Activated T-helper 1 cell treated with anti-CD3 and anti-CD28 coated beads, Interleukin-12 subunit alpha, Interleukin-12 subunit beta, Interleukin-2, Interleukin-4 antibody, amounts not matched to agents 30 ng/mL and 10 ng/mL and 1 ng/mL, durations not matched to agents 14 hours and 24 hours and 36 hours (primary cell): Measurements from ENCODE around the gene IDH1. TPM values are rescaled to one million over a fixed set of nuclear protein-coding genes. Genes with fewer than 3 reads are reported as not detected.

Experiments used
- DNase-seq: peaks from one replicate; pipeline ENCODE4 v3.0.0; 2021; ENCODE audit warnings: low spot score
- H3K27ac Mint-ChIP-seq: one replicate; pipeline ENCODE4 v1.8.0; 2021; ENCODE audit warnings: mild to moderate bottlenecking, mixed read lengths
- H3K27me3 Mint-ChIP-seq: one replicate; pipeline ENCODE4 v1.8.0; 2022; ENCODE audit warnings: mild to moderate bottlenecking, moderate library complexity, mixed read lengths; ENCODE audit not compliant: insufficient read depth
- H3K36me3 Mint-ChIP-seq: one replicate; pipeline ENCODE4 v1.8.0; 2021; ENCODE audit warnings: low read depth, mixed read lengths
- H3K4me1 Mint-ChIP-seq: one replicate; pipeline ENCODE4 v1.8.0; 2021; ENCODE audit warnings: low read depth, mixed read lengths
- H3K4me3 Mint-ChIP-seq: one replicate; pipeline ENCODE4 v1.8.0; 2021; ENCODE audit warnings: mild to moderate bottlenecking, moderate library complexity, mixed read lengths
- H3K9me3 Mint-ChIP-seq: one replicate; pipeline ENCODE4 v1.8.0; 2021; ENCODE audit warnings: mixed read lengths
- intact Hi-C: fragments of 100-400 bp; cut with micrococcal nuclease; formaldehyde crosslinking; loops from one replicate; pipeline ENCODE4 v1.15.1; 2024
- total RNA-seq: library from RNA; stranded (reverse); gene quantifications from 2 replicates; pipeline ENCODE4 v1.2.3, GENCODE V29; 2022

The IDH1 gene
- total RNA-seq, 1 donor from 2014 or later: 23.9 TPM

GRCh38 chr2:208254118-208254870 is 577 bp downstream of the IDH1 start:
- H3K27ac Mint-ChIP-seq: peak overlapping the region; percentile 89
- peak; percentile 72 for DNase-seq
- no peaks in the 10 kb centered on the region for H3K27me3 Mint-ChIP-seq
- no peaks in the 10 kb centered on the region for H3K9me3 Mint-ChIP-seq
- intact Hi-C loops: loop anchor here (1.0 to 10.0 kb wide), 7 partner anchors 12 to 1917 kb away; partner anchors contain the start of genes CCNYL1, KANSL1L, KLF7 and PIKFYVE
- peaks cover 16% of the 10 kb centered on the region for H3K36me3 Mint-ChIP-seq
- peaks cover 25% of the 10 kb centered on the region for H3K4me1 Mint-ChIP-seq
- peak overlapping the region; percentile 99 for H3K4me3 Mint-ChIP-seq

- Mint-ChIP-seq H3K36me3 (peaks cover 19% of the 10 kb centered on the region), H3K27ac (no peak overlapping the region), H3K9me3 (no peaks in the 10 kb centered on the region), H3K4me3 (peak overlapping the region; percentile 99), H3K27me3 (no peaks in the 10 kb centered on the region), H3K4me1 (peaks cover 25% of the 10 kb centered on the region)
- no peak for DNase-seq
- intact Hi-C loops: loop anchor here (1.0 to 10.0 kb wide), 7 partner anchors 13 to 1917 kb away; partner anchors contain the start of genes CCNYL1, KANSL1L, KLF7 and PIKFYVE
These were observed 1.2 kb downstream of the IDH1 start for GRCh38 chr2:208253600-208254117.

- Mint-ChIP-seq H3K4me1 (peaks cover 25% of the 10 kb centered on the region), H3K4me3 (peak overlapping the region; percentile 99), H3K27ac (no peak overlapping the region), H3K36me3 (peaks cover 25% of the 10 kb centered on the region), H3K27me3 (no peaks in the 10 kb centered on the region), H3K9me3 (no peaks in the 10 kb centered on the region)
- intact Hi-C loops: loop anchor here (5.0 to 10.0 kb wide), 3 partner anchors 226 to 1749 kb away; partner anchors contain the start of genes KLF7, PLEKHM3 and RPE
- DNase-seq: no peak
These were observed 2.0 kb downstream of the IDH1 start for GRCh38 chr2:208252716-208253492.

- H3K36me3 Mint-ChIP-seq: peaks cover 34% of the 10 kb centered on the region
- intact Hi-C loops: loop anchor here (5.0 to 10.0 kb wide), 3 partner anchors 224 to 1751 kb away; partner anchors contain the start of genes KLF7, PLEKHM3 and RPE
These were observed 3.8 kb downstream of the IDH1 start for GRCh38 chr2:208251098-208251497.

GRCh38 chr2:208250388-208250787 is 4.5 kb downstream of the IDH1 start:
- Mint-ChIP-seq H3K4me3 (no peak overlapping the region), H3K36me3 (peaks cover 37% of the 10 kb centered on the region), H3K27me3 (no peaks in the 10 kb centered on the region), H3K9me3 (no peaks in the 10 kb centered on the region), H3K27ac (no peak overlapping the region), H3K4me1 (peaks cover 20% of the 10 kb centered on the region)
- no peak for DNase-seq
- intact Hi-C loops: loop anchor here (5.0 to 10.0 kb wide), 3 partner anchors 223 to 1752 kb away; partner anchors contain the start of genes KLF7, PLEKHM3 and RPE

More at GRCh38 chr2:208251098-208251497, 3.8 kb downstream of the IDH1 start:
- no peaks in the 10 kb centered on the region for H3K9me3 Mint-ChIP-seq
- DNase-seq: no peak
- no peak overlapping the region for H3K4me3 Mint-ChIP-seq
- H3K27ac Mint-ChIP-seq: no peak overlapping the region
- peaks cover 25% of the 10 kb centered on the region for H3K4me1 Mint-ChIP-seq
- no peaks in the 10 kb centered on the region for H3K27me3 Mint-ChIP-seq

GRCh38 chr2:208249296-208249695 is 5.6 kb downstream of the IDH1 start:
- Mint-ChIP-seq H3K27me3 (no peaks in the 10 kb centered on the region), H3K4me3 (no peak overlapping the region), H3K4me1 (peaks cover 20% of the 10 kb centered on the region), H3K36me3 (peaks cover 38% of the 10 kb centered on the region), H3K27ac (peak overlapping the region; percentile 61), H3K9me3 (no peaks in the 10 kb centered on the region)
- intact Hi-C loops: no loop called here
- no peak for DNase-seq

- Mint-ChIP-seq H3K4me3 (no peak overlapping the region), H3K27me3 (no peaks in the 10 kb centered on the region), H3K27ac (no peak overlapping the region), H3K9me3 (no peaks in the 10 kb centered on the region), H3K4me1 (peaks cover 16% of the 10 kb centered on the region), H3K36me3 (peaks cover 42% of the 10 kb centered on the region)
- intact Hi-C loops: no loop called here
- DNase-seq: no peak
These were observed 6.3 kb downstream of the IDH1 start for GRCh38 chr2:208248601-208249000.

GRCh38 chr2:208245746-208246145 is 9.1 kb downstream of the IDH1 start:
- no peaks in the 10 kb centered on the region for H3K9me3 Mint-ChIP-seq
- intact Hi-C loops: no loop called here
- peaks cover 4% of the 10 kb centered on the region for H3K4me1 Mint-ChIP-seq
- no peak for DNase-seq
- H3K27ac Mint-ChIP-seq: no peak overlapping the region
- H3K27me3 Mint-ChIP-seq: no peaks in the 10 kb centered on the region
- peaks cover 42% of the 10 kb centered on the region for H3K36me3 Mint-ChIP-seq
- no peak overlapping the region for H3K4me3 Mint-ChIP-seq

GRCh38 chr2:208244422-208244821 is 10.4 kb downstream of the IDH1 start:
- peaks cover 42% of the 10 kb centered on the region for H3K36me3 Mint-ChIP-seq
- no peak overlapping the region for H3K4me3 Mint-ChIP-seq
- no peaks in the 10 kb centered on the region for H3K27me3 Mint-ChIP-seq
- no peak for DNase-seq
- intact Hi-C loops: no loop called here
- no peaks in the 10 kb centered on the region for H3K9me3 Mint-ChIP-seq
- H3K4me1 Mint-ChIP-seq: no peaks in the 10 kb centered on the region
- no peak overlapping the region for H3K27ac Mint-ChIP-seq

GRCh38 chr2:208240619-208241209 is 14.2 kb downstream of the IDH1 start:
- Mint-ChIP-seq H3K4me1 (no peaks in the 10 kb centered on the region), H3K27me3 (no peaks in the 10 kb centered on the region), H3K4me3 (no peak overlapping the region), H3K27ac (no peak overlapping the region), H3K9me3 (peaks cover 4% of the 10 kb centered on the region), H3K36me3 (peaks cover 42% of the 10 kb centered on the region)
- DNase-seq: no peak
- intact Hi-C loops: no loop called here

- H3K27ac Mint-ChIP-seq: no peak overlapping the region
- H3K36me3 Mint-ChIP-seq: peaks cover 47% of the 10 kb centered on the region
- no peak overlapping the region for H3K4me3 Mint-ChIP-seq
These were observed 14.9 kb downstream of the IDH1 start for GRCh38 chr2:208239770-208240493.

GRCh38 chr2:208235860-208236259 is 19.0 kb downstream of the IDH1 start:
- H3K36me3 Mint-ChIP-seq: peaks cover 33% of the 10 kb centered on the region
- no peaks in the 10 kb centered on the region for H3K27me3 Mint-ChIP-seq
- H3K9me3 Mint-ChIP-seq: peaks cover 16% of the 10 kb centered on the region
- no peaks in the 10 kb centered on the region for H3K4me1 Mint-ChIP-seq
- H3K27ac Mint-ChIP-seq: no peak overlapping the region
- intact Hi-C loops: no loop called here
- H3K4me3 Mint-ChIP-seq: no peak overlapping the region
- DNase-seq: no peak

More at GRCh38 chr2:208239770-208240493, 14.9 kb downstream of the IDH1 start:
- intact Hi-C loops: no loop called here
- H3K27me3 Mint-ChIP-seq: no peaks in the 10 kb centered on the region
- no peak for DNase-seq
- peaks cover 9% of the 10 kb centered on the region for H3K9me3 Mint-ChIP-seq
- H3K4me1 Mint-ChIP-seq: no peaks in the 10 kb centered on the region
